Activated T-cell treated with anti-CD3 and anti-CD28 coated beads for 24 hours (primary cell): ENCODE data around the gene SPATA2.

Source experiments
- DNase-seq: peaks from one replicate; pipeline ENCODE4 v3.0.0-alpha.2; 2020; ENCODE audit warnings: low read depth

The SPATA2 gene

DNA sequence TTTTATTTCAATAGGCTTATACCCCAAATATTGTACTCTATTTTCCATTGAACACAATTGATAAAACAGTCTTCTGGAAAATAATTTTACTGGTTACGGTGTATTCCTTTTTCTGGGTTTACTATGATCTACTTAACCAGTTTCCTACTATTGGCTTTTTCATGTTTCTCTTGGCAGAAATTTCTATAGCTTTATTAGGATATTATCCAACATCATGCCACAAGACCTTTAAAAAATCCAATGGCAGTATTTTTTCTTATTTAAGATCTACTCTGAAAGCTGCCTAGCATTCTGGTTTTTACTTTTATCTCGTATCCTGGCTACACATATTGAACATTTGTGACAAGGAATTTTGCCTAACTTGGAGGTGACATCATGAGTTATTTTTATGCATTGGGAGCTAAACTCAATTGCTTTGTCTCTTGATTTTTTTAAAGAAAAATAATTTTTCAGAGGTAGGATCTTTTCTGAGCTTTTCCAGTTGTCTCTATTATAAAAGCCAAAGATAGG lies 57.2 kb downstream of the SPATA2 start:
- DNase-seq = no peak

DNA sequence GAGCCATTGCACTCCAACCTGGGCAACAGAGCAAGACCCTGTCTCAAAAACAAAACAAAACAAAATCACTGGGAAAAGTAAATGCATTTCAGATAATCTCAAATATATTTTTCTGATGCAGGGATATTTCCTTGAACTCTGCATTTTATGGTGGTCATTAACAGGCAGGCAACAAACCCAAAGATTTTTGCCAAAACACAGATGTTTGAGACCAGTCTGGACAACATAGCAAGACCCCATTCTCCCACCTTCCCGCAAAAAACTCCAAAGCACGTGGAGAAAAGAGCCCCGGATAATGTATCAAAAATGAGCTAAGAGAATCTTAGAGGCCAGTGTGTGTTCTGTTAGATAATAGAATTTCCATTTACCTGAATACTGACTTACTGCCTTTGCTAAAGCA lies 58.4 kb downstream of the SPATA2 start:
- DNase-seq = no peak

DNA sequence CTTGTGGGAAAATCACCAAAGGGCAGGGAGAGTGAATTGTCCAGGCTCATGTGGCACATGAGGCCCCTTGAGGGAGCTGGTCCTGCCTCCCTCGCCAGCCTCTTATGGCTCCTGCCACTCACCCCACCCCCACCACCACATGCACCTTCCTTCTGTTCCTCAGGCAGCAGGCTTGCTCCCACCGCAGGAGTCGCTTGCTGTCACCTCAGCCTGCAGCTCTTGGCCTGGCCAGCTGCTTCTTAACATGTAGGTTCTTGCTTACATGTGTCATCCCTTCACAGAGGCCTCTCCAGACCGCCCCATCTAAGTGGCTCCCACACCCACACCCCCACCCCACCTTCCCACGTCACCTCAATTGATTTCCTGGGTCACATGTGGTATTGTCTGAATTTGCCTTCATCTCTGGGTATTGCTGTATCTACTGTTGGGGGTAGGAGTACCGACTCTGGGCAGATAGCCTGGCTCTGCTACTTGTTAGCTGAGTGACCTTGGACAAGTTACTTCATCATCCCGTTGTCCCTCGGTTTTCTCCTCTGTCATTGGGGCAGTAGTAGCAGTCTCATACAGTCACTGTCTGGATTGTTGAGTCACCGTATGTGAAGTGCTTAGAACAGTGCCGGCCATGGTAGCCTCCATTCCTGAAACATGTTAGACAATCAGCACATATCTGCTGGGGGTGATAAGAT lies 61.0 kb downstream of the SPATA2 start:
- DNase-seq = no peak

DNA sequence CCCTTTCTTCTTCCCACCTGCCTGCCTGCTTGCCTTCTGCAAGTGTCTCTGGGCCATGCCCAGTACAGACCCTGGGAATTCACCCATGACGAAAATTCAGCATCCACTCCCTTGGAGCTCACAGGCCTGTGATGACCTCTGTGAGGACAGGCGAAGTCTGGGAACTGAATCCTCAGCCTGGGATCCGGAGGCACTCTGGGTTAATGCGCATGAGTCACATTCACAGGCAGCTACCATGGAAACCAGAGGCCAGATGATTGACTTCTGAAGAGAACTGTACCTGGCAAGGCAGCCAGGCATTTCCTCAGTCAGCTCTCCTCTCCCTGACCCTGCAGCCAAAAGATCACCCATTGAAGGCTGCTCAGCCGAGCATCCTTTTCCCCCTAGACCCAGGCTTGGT lies 61.7 kb downstream of the SPATA2 start:
- no peak for DNase-seq
